H1 (cell line): ENCODE results near the gene RETREG3. TPM values are rescaled to one million over a fixed set of nuclear protein-coding genes. Genes with fewer than 3 reads are reported as not detected.

Experiments used
- BACH1 ChIP-seq: IDR thresholded peaks from 2 replicates; pipeline ENCODE4 v1.6.1; 2012; ENCODE audit warnings: low read length, improper control_type of control experiment
- CEBPB ChIP-seq: IDR thresholded peaks from 2 replicates; pipeline ENCODE4 v1.6.1; 2012; ENCODE audit warnings: low read depth, low read length
- CHD1 ChIP-seq: IDR thresholded peaks from 2 replicates; pipeline ENCODE4 v1.6.1; 2012; ENCODE audit warnings: low read depth, low read length, improper control_type of control experiment
- E2F6 ChIP-seq: IDR thresholded peaks from 2 replicates; pipeline ENCODE4 v1.6.1; 2012; ENCODE audit warnings: inconsistent platforms
- HDAC2 ChIP-seq, 2 experiments: fragments of 300-600 bp in 1 of 2; sonication (generic) in 1 of 2; IDR thresholded peaks; 2 replicates each; pipeline ENCODE4 v1.6.1; 2011 to 2012; ENCODE audit warnings: low read depth in 2 of 2, low read length in 2 of 2, mild to moderate bottlenecking in 2 of 2, moderate library complexity in 2 of 2, borderline replicate concordance in 1 of 2, inconsistent platforms in 1 of 2
- JUND ChIP-seq: IDR thresholded peaks from 2 replicates; pipeline ENCODE4 v1.6.1; 2011; ENCODE audit warnings: mild to moderate bottlenecking, improper control_type of control experiment, low read length
- KDM4A ChIP-seq: IDR thresholded peaks from one replicate; pipeline ENCODE4 v1.7.1; 2012; ENCODE audit warnings: low read depth, mild to moderate bottlenecking, moderate library complexity, low read length, inconsistent platforms; ENCODE audit not compliant: severe bottlenecking
- NANOG ChIP-seq: IDR thresholded peaks from 2 replicates; pipeline ENCODE4 v1.6.1; 2011; ENCODE audit warnings: low read length, low read depth, mild to moderate bottlenecking, inconsistent platforms; ENCODE audit not compliant: insufficient read depth, poor library complexity, severe bottlenecking
- NRF1 ChIP-seq: IDR thresholded peaks from 2 replicates; pipeline ENCODE4 v1.6.1; 2011; ENCODE audit warnings: mild to moderate bottlenecking, low read depth, low read length, improper control_type of control experiment
- POLR2A ChIP-seq, 2 experiments: IDR thresholded peaks; 1 replicate in 1 of 2; 2 replicates in 1 of 2; pipeline ENCODE4 v1.6.1; 2011; ENCODE audit warnings: low read depth in 2 of 2, low read length in 2 of 2, mild to moderate bottlenecking in 2 of 2; ENCODE audit errors: control extremely low read depth in 1 of 2
- RBBP5 ChIP-seq: IDR thresholded peaks from 2 replicates; pipeline ENCODE4 v1.7.1; 2012; ENCODE audit warnings: low read depth, mild to moderate bottlenecking, inconsistent platforms, low read length, moderate library complexity, borderline replicate concordance
- SIX5 ChIP-seq: IDR thresholded peaks from 2 replicates; pipeline ENCODE4 v1.6.1; 2011; ENCODE audit warnings: mild to moderate bottlenecking, low read depth, low read length
- SP1 ChIP-seq: IDR thresholded peaks from 2 replicates; pipeline ENCODE4 v1.6.1; 2011; ENCODE audit warnings: low read depth, low read length
- TAF1 ChIP-seq: IDR thresholded peaks from 2 replicates; pipeline ENCODE4 v1.6.1; 2011; ENCODE audit warnings: mild to moderate bottlenecking, low read depth, low read length
- TBP ChIP-seq: IDR thresholded peaks from 2 replicates; pipeline ENCODE4 v1.6.1; 2011; ENCODE audit warnings: low read depth, low read length, improper control_type of control experiment
- TEAD4 ChIP-seq: IDR thresholded peaks from 2 replicates; pipeline ENCODE4 v1.6.1; 2012; ENCODE audit warnings: low read depth, low read length, inconsistent platforms, mixed read lengths
- YY1 ChIP-seq: IDR thresholded peaks from 2 replicates; pipeline ENCODE4 v1.6.1; 2011; ENCODE audit warnings: low read depth, mild to moderate bottlenecking, low read length
- ZNF274 ChIP-seq: IDR thresholded peaks from 2 replicates; pipeline ENCODE4 v1.7.0; 2012; ENCODE audit warnings: low read length, borderline replicate concordance; ENCODE audit errors: extremely low read depth
- polyA plus RNA-seq, 7 experiments: library from polyadenylated mRNA; depleted of rRNA in 3 of 7; stranded (reverse) in 5 of 7; unstranded in 2 of 7; fragments of >200 nt in 5 of 7; fragments of 200-250 nt in 2 of 7; gene quantifications; 1 replicate in 5 of 7; 2 replicates in 1 of 7; 4 replicates in 1 of 7; pipeline versions ENCODE4 v1.2.1 to v1.2.3, GENCODE V29; 2011 to 2013; ENCODE audit warnings: missing spikeins in 2 of 7, mixed read lengths in 2 of 7
- total RNA-seq: library from RNA; stranded (reverse); fragmentation: NEBNext Ultra II Directional; extraction: Animal tissue kit (Norgen Biotek cat#: 25700); gene quantifications from 2 replicates; pipeline ENCODE4 v1.2.1, GENCODE V29; 2021

RETREG3 gene
- total and polyA plus RNA-seq, 2 of the 8 experiments (the other 6 are each of a cell fraction or from before 2014, with no cell fraction given): 23.7 to 42.6 TPM

GRCh38 chr17:42609182-42609813, at the start of gene RETREG3, which contains the start of gene TUBG1 (continued):
- TF ChIP-seq BACH1: no peak
- TF ChIP-seq NANOG: peak; percentile 37
- TF ChIP-seq YY1: no peak
- TF ChIP-seq TBP: no peak; the same call in 1 of the 2 replicates
- TF ChIP-seq HDAC2 (IDR thresholded peaks at IDR 0.05; ENCODE audit: borderline replicate concordance in 1 of 2, low read depth in 2 of 2, low read length in 2 of 2): no peak
- TF ChIP-seq SIX5: no peak
- peak; percentile 49; the same call in 1 of the 2 replicates for TF ChIP-seq E2F6
- peak; percentile 70 for TF ChIP-seq NRF1
- TF ChIP-seq POLR2A (IDR thresholded peaks at IDR 0.05; ENCODE audit: control extremely low read depth in 1 of 2, low read depth in 2 of 2, low read length in 2 of 2): peak; percentile 66 to 77
- TF ChIP-seq RBBP5: no peak; the same call in 1 of the 2 replicates
- TF ChIP-seq CHD1: no peak
- TF ChIP-seq SP1: no peak
- peak; percentile 34 for TF ChIP-seq KDM4A
- peak; percentile 58; the same call in 1 of the 2 replicates for TF ChIP-seq TAF1
- TF ChIP-seq TEAD4: no peak
- TF ChIP-seq JUND: no peak
- no peak for TF ChIP-seq CEBPB
- TF ChIP-seq ZNF274: no peak
